ENCODE measurements around the gene CFAP45.

GRCh38 chr1:159932296-159933285, 32.6 kb upstream of the CFAP45 start:
- TF ChIP-seq CTCF (IDR thresholded peaks at IDR 0.05), result no peak
- TF ChIP-seq POLR2A (IDR thresholded peaks at IDR 0.05; ENCODE audit: low read depth), result no peak
